ENCODE measurements around the gene KCNMA1. TPM values are rescaled to one million over a fixed set of nuclear protein-coding genes. Genes with fewer than 3 reads are reported as not detected.

Gene KCNMA1
- total RNA-seq, 1 experiment from 2014 or later: 0.49 TPM

GRCh38 chr10:77378366-77379349, 258.9 kb downstream of the KCNMA1 start (continued):
- TF ChIP-seq EZH2phosphoT487 (IDR thresholded peaks at IDR 0.05; ENCODE audit: borderline replicate concordance) (no peak), CBX3 (IDR thresholded peaks at IDR 0.05; ENCODE audit: low read depth) (no peak), SRF (IDR thresholded peaks at IDR 0.05; ENCODE audit: low read depth) (no peak), SP1 (IDR thresholded peaks at IDR 0.05; ENCODE audit: low read depth) (no peak), ZNF274 (IDR thresholded peaks at IDR 0.05; ENCODE audit: low read depth, low read length) (no peak), FOSL1 (IDR thresholded peaks at IDR 0.05; ENCODE audit: low read depth) (no peak), CEBPB (IDR thresholded peaks at IDR 0.05; ENCODE audit: low read depth) (no peak), POLR2AphosphoS5 (IDR thresholded peaks at IDR 0.05; ENCODE audit: low read depth, low read length) (no peak)

- no peak overlapping the region for H3K4me2 ChIP-seq (ENCODE audit: low read length)
- H4K20me1 ChIP-seq (ENCODE audit: insufficient read depth): no peaks in the 10 kb centered on the region
- H3K9me2 ChIP-seq (ENCODE audit: insufficient read depth): no peaks in the 10 kb centered on the region
- ChIA-PET CTCF (no interaction called here), POLR2A (no interaction called here), RAD21 (ENCODE audit: low non-redundant PET in 1 of 2, low total read pairs in 2 of 2, uncharacterized antibody in 2 of 2, unreplicated experiment in 2 of 2) (no interaction called here)
- no peak overlapping the region for H3K27ac ChIP-seq (ENCODE audit: low read depth, low read length)
- H3K9me3 ChIP-seq (ENCODE audit: control insufficient read depth in 1 of 2, insufficient read depth in 1 of 2, low read depth in 1 of 2, low read length in 2 of 2): no peaks in the 10 kb centered on the region
- intact Hi-C loops (cut with micrococcal nuclease): no loop called here
- no peak for TF ChIP-seq ZNF274 (IDR thresholded peaks at IDR 0.05; ENCODE audit: low read depth, low read length)
- TF ChIP-seq ATF3 (IDR thresholded peaks at IDR 0.05): no peak
- no peak for TF ChIP-seq CBX3 (IDR thresholded peaks at IDR 0.05; ENCODE audit: low read depth)
- no peak for TF ChIP-seq FOSL1 (IDR thresholded peaks at IDR 0.05; ENCODE audit: low read depth)
- peak; percentile 59 for TF ChIP-seq RAD21 (IDR thresholded peaks at IDR 0.05; ENCODE audit: low read depth)
- TF ChIP-seq SRF (IDR thresholded peaks at IDR 0.05; ENCODE audit: low read depth): no peak
- peak in 2 of 3 experiments; percentile 28 to 32; a peak in 2 of 6 replicates for TF ChIP-seq CTCF (IDR thresholded peaks at IDR 0.05 in 2 of 3, conservative IDR thresholded peaks at IDR 0.05 in 1 of 3; ENCODE audit: borderline replicate concordance in 1 of 3, insufficient read depth in 1 of 3, low read depth in 2 of 3, low read length in 2 of 3)
- BruUV-seq (replicated peaks): no TSS peak
- H3K79me2 ChIP-seq (ENCODE audit: insufficient read depth, low read length): no peaks in the 10 kb centered on the region
- peaks cover 9% of the 10 kb centered on the region; the same call in 1 of the 2 replicates for H3K27me3 ChIP-seq (ENCODE audit: insufficient read depth, low read length)
- H3K4me3 ChIP-seq (replicated peaks in 1 of 2; ENCODE audit: low read depth in 1 of 2, low read length in 2 of 2): no peak overlapping the region
- H2AFZ ChIP-seq (ENCODE audit: low read depth, low read length, poor library complexity, severe bottlenecking): no peak overlapping the region
- DNase-seq (ENCODE audit: low read depth, low spot score) (no peak), ATAC-seq (peak; percentile 57; the same call in 1 of the 2 replicates)
- no peak overlapping the region for H3K9ac ChIP-seq (ENCODE audit: low read length)
- H3K36me3 ChIP-seq (ENCODE audit: control insufficient read depth in 1 of 2, insufficient read depth in 2 of 2, low read length in 2 of 2): no peaks in the 10 kb centered on the region
- no peaks in the 10 kb centered on the region for H3K4me1 ChIP-seq (ENCODE audit: control insufficient read depth in 1 of 2, insufficient read depth in 2 of 2, low read length in 2 of 2)
Measured at GRCh38 chr10:77377678-77378352, 259.8 kb downstream of the KCNMA1 start.

Data from HCT116 (cell line).